K562 (cell line): ENCODE data around the gene UBN1. TPM values are rescaled to one million over a fixed set of nuclear protein-coding genes. Genes with fewer than 3 reads are reported as not detected.

Experiments used
- ATAC-seq: fragments of 200-7000 bp; cut with Tn5 transposase; 3 replicates; pipeline ENCODE4 v1.9.1; 2020; ENCODE audit warnings: moderate library complexity
- BruUV-seq: library from RNA; stranded (reverse); fragments of 400-500 nt; replicated peaks from 2 replicates; lab custom pipeline; 2021; lab: Mats Ljungman, UMichigan
- CTCF ChIA-PET: fragments of 300-600 bp; formaldehyde crosslinking; extraction: SDS; loops from one replicate; lab custom pipeline; 2021; ENCODE audit warnings: low intra/inter-chr PET ratio; lab: Yijun Ruan, JAX
- POLR2A ChIA-PET: fragments of 300-600, 350-650 bp; sonication (Branson Sonifier 250); formaldehyde crosslinking; extraction: SDS; loops from one replicate; lab custom pipeline; 2021; ENCODE audit warnings: antibody characterized with exemption, inconsistent platforms; lab: Yijun Ruan, JAX
- DNase-seq, 4 experiments: peaks; one replicate each; pipeline versions ENCODE4 v3.0.0 to v3.0.0-alpha.2; 2011 to 2018; ENCODE audit warnings: low spot score in 3 of 4, mixed read lengths in 3 of 4; ENCODE audit errors: extremely low read depth in 1 of 4
- FAIRE-seq: peaks from 2 replicates; lab custom pipeline; 2011; peaks lifted over from hg19 to GRCh38; lab: Jason Lieb, UNC
- H2AFZ ChIP-seq: 2 replicates; pipeline ENCODE4 v1.6.0; 2011; ENCODE audit warnings: low read depth, low read length, control low read depth, inconsistent platforms
- H3K27ac ChIP-seq: fragments of 200-600 bp; 3 replicates; pipeline ENCODE4 v1.8.0; 2011; ENCODE audit warnings: low read depth, mild to moderate bottlenecking, control low read depth, inconsistent platforms, low read length, moderate library complexity, mixed read lengths; ENCODE audit errors: extremely low read depth
- H3K27me3 ChIP-seq, 2 experiments: fragments of 300-600 bp in 1 of 2; 2 replicates in 1 of 2; 3 replicates in 1 of 2; pipeline versions ENCODE4 v1.6.0 to v1.8.0; 2011; ENCODE audit warnings: inconsistent platforms in 2 of 2, low read length in 2 of 2, mild to moderate bottlenecking in 1 of 2, mixed read lengths in 1 of 2, moderate library complexity in 1 of 2; ENCODE audit not compliant: control insufficient read depth in 2 of 2, insufficient read depth in 2 of 2
- H3K36me3 ChIP-seq: fragments of 300-600 bp; 3 replicates; pipeline ENCODE4 v1.8.0; 2011; ENCODE audit warnings: mild to moderate bottlenecking, low read length, inconsistent platforms; ENCODE audit not compliant: control insufficient read depth, insufficient read depth
- H3K4me1 ChIP-seq, 2 experiments: fragments of 200-600 bp in 1 of 2; replicated peaks in 1 of 2; 2 replicates in 1 of 2; 3 replicates in 1 of 2; pipeline versions ENCODE4 v1.5.1 to v1.8.0; 2011; ENCODE audit warnings: inconsistent platforms in 2 of 2, low read length in 2 of 2, mild to moderate bottlenecking in 1 of 2, mixed read lengths in 1 of 2, moderate library complexity in 1 of 2; ENCODE audit not compliant: control insufficient read depth in 2 of 2, insufficient read depth in 2 of 2
- H3K4me2 ChIP-seq: 2 replicates; pipeline ENCODE4 v1.6.1; 2011; ENCODE audit warnings: low read length, control low read depth, inconsistent platforms, mixed read lengths; ENCODE audit not compliant: insufficient read depth
- H3K4me3 ChIP-seq: fragments of 200-600 bp; sonication (generic), shearing (Covaris generic); 2 replicates; pipeline ENCODE4 v1.5.1; 2016; ENCODE audit warnings: control low read depth, inconsistent platforms
- H3K79me2 ChIP-seq: fragments of 200-600 bp; 3 replicates; pipeline ENCODE4 v1.8.0; 2011; ENCODE audit warnings: low read length, inconsistent platforms; ENCODE audit not compliant: control insufficient read depth, insufficient read depth
- H3K9ac ChIP-seq, 2 experiments: 2 replicates each; pipeline versions ENCODE4 v1.6.0 to v1.6.1; 2011; ENCODE audit warnings: low read depth in 2 of 2, low read length in 2 of 2, control low read depth in 1 of 2, inconsistent platforms in 1 of 2, mild to moderate bottlenecking in 1 of 2, mixed read lengths in 1 of 2; ENCODE audit not compliant: insufficient read depth in 1 of 2
- H3K9me1 ChIP-seq: one replicate; pipeline ENCODE4 v1.6.0; 2011; ENCODE audit warnings: inconsistent platforms, mild to moderate bottlenecking, low read length, moderate library complexity; ENCODE audit not compliant: control insufficient read depth, insufficient read depth
- H3K9me3 ChIP-seq: replicated peaks from 2 replicates; pipeline ENCODE4 v1.5.1; 2011; ENCODE audit warnings: low read depth, low read length, inconsistent platforms; ENCODE audit not compliant: control insufficient read depth, insufficient read depth
- H4K20me1 ChIP-seq: replicated peaks from 2 replicates; pipeline ENCODE4 v1.6.1; 2011; ENCODE audit warnings: low read length, inconsistent platforms, mixed read lengths; ENCODE audit not compliant: control insufficient read depth, insufficient read depth
- BDP1 ChIP-seq: IDR thresholded peaks from 3 replicates; pipeline ENCODE4 v1.6.1; 2011; ENCODE audit not compliant: insufficient read length, insufficient read depth
- CBFB ChIP-seq: sonication (generic); formaldehyde crosslinking; IDR thresholded peaks from 2 replicates; pipeline ENCODE4 v1.4.0; 2020; ENCODE audit warnings: mild to moderate bottlenecking, missing genetic modification reagents
- FOS ChIP-seq: IDR thresholded peaks from 3 replicates; pipeline ENCODE4 v1.6.1; 2011; ENCODE audit not compliant: insufficient read length; ENCODE audit errors: extremely low read depth
- KLF1 ChIP-seq: fragments of 450-650 bp; IDR thresholded peaks from 2 replicates; pipeline ENCODE4 v1.6.1; 2016; ENCODE audit warnings: missing genetic modification characterization, missing compliant biosample characterization
- MTA1 ChIP-seq: fragments of 450-650 bp; IDR thresholded peaks from 2 replicates; pipeline ENCODE4 v1.6.1; 2017; ENCODE audit warnings: borderline replicate concordance
- NCOR1 ChIP-seq: fragments of 450-650 bp; IDR thresholded peaks from 2 replicates; pipeline ENCODE4 v1.6.1; 2016; ENCODE audit warnings: mild to moderate bottlenecking, moderate library complexity
- NFIC ChIP-seq: fragments of 450-650 bp; IDR thresholded peaks from 2 replicates; pipeline ENCODE4 v1.6.1; 2017; ENCODE audit warnings: mild to moderate bottlenecking, inconsistent platforms
- NR2C2 ChIP-seq, 2 experiments: fragments of 200-800 bp in 1 of 2; sonication (Bioruptor generic) in 1 of 2; sonication (generic) in 1 of 2; formaldehyde crosslinking in 1 of 2; IDR thresholded peaks; 2 replicates each; pipeline versions ENCODE4 v1.6.1 to v1.8.0; 2016 to 2022; ENCODE audit warnings: mild to moderate bottlenecking in 1 of 2, missing compliant biosample characterization in 1 of 2, missing genetic modification characterization in 1 of 2, missing genetic modification reagents in 1 of 2
- PHB2 ChIP-seq: fragments of 450-650 bp; IDR thresholded peaks from 2 replicates; pipeline ENCODE4 v1.6.1; 2017; ENCODE audit warnings: low read depth
- SAFB ChIP-seq: fragments of 200-400 bp; formaldehyde crosslinking; IDR thresholded peaks from 2 replicates; pipeline ENCODE4 v1.6.1; 2017; ENCODE audit warnings: low read depth, low read length, borderline replicate concordance
- SIRT6 ChIP-seq: IDR thresholded peaks from one replicate; pipeline ENCODE4 v1.6.1; 2012; ENCODE audit warnings: low read depth, mild to moderate bottlenecking, control low read depth, inconsistent platforms, low read length, moderate library complexity
- SMAD2 ChIP-seq: fragments of 150-350 bp; IDR thresholded peaks from 2 replicates; pipeline ENCODE4 v1.6.1; 2014; ENCODE audit warnings: low read depth, mild to moderate bottlenecking, low read length
- STAT5B ChIP-seq: fragments of 250-450 bp; sonication (Bioruptor Pico); IDR thresholded peaks from 2 replicates; pipeline ENCODE4 v1.8.0; 2021; ENCODE audit warnings: mild to moderate bottlenecking, inconsistent platforms
- TAF7 ChIP-seq: fragments of 450-650 bp; IDR thresholded peaks from 2 replicates; pipeline ENCODE4 v1.6.1; 2016; ENCODE audit warnings: missing genetic modification characterization, missing compliant biosample characterization
- TEAD1 ChIP-seq, 2 experiments: fragments of 450-650 bp in 1 of 2; sonication (generic) in 1 of 2; formaldehyde crosslinking; IDR thresholded peaks; 2 replicates each; pipeline versions ENCODE4 v1.4.0 to v1.8.0; 2020 to 2022; ENCODE audit warnings: mild to moderate bottlenecking in 2 of 2, missing genetic modification reagents in 1 of 2
- TFAM ChIP-seq: fragments of 250-450 bp; sonication (Bioruptor Pico); conservative IDR thresholded peaks from 2 replicates; pipeline ENCODE4 v1.5.0; 2021; ENCODE audit warnings: mild to moderate bottlenecking, moderate library complexity
- ZKSCAN1 ChIP-seq: fragments of 150-350 bp; IDR thresholded peaks from 2 replicates; pipeline ENCODE4 v1.6.1; 2016; ENCODE audit warnings: low read depth, low read length
- ZKSCAN8 ChIP-seq: fragments of 200-800 bp; sonication (Bioruptor generic); IDR thresholded peaks from 2 replicates; pipeline ENCODE4 v1.6.1; 2016; ENCODE audit warnings: missing genetic modification characterization, missing compliant biosample characterization
- ZNF316 ChIP-seq: fragments of 450-650 bp; IDR thresholded peaks from 2 replicates; pipeline ENCODE4 v1.6.1; 2016
- WGBS: fragments of 100-300 bp; shearing (Covaris generic); methylation state at CpG from one replicate; pipeline ENCODE4 v1.1.6; 2016; ENCODE audit warnings: low coverage, mixed read lengths; ENCODE audit not compliant: insufficient coverage; ENCODE audit errors: missing lambda C conversion rate; 5-methylcytosine and 5-hydroxymethylcytosine counted together
- in situ Hi-C: fragments of 300-500 bp; cut with MboI; formaldehyde crosslinking; loops from 4 replicates; pipeline ENCODE4 v1.15.0; 2018; ENCODE audit warnings: inconsistent platforms, mixed read lengths
- intact Hi-C: fragments of 100-400 bp; cut with micrococcal nuclease; formaldehyde crosslinking; loops from 2 replicates; pipeline ENCODE4 v1.14.2; 2022
- polyA plus RNA-seq, 8 experiments: library from polyadenylated mRNA; depleted of rRNA in 4 of 8; stranded (reverse) in 5 of 8; unstranded in 3 of 8; fragments of >200 nt; fragmentation: Nextera tagmentation in 2 of 8; fragmentation: Illumina TruSeq in 1 of 8; extraction: Ambion mirVana in 2 of 8; extraction: Trizol in 1 of 8; gene quantifications; 2 replicates each; pipeline versions ENCODE4 v1.2.1 to v1.2.3, GENCODE V29; 2011 to 2014; ENCODE audit warnings: inconsistent platforms in 1 of 8, missing spikeins in 1 of 8
- total RNA-seq, 7 experiments: library from RNA; depleted of rRNA in 6 of 7; stranded (reverse); fragments of >200 nt in 6 of 7; fragmentation: Illumina TruSeq in 2 of 7; extraction: Trizol in 2 of 7; gene quantifications; 2 replicates each; pipeline versions ENCODE4 v1.2.1 to v1.2.3, GENCODE V29; 2011 to 2021; ENCODE audit warnings: low replicate concordance in 1 of 7
- TF ChIP-seq, protein P1 (sequence below): IDR thresholded peaks from 2 replicates; pipeline ENCODE4 v1.6.1; 2014; ENCODE audit warnings: antibody characterized with exemption

UBN1 gene
- total and polyA plus RNA-seq, 9 of the 15 experiments (the other 6 are each of a cell fraction or from before 2014, with no cell fraction given) = 1.5 to 45.7 (median 20.6) TPM

DNA sequence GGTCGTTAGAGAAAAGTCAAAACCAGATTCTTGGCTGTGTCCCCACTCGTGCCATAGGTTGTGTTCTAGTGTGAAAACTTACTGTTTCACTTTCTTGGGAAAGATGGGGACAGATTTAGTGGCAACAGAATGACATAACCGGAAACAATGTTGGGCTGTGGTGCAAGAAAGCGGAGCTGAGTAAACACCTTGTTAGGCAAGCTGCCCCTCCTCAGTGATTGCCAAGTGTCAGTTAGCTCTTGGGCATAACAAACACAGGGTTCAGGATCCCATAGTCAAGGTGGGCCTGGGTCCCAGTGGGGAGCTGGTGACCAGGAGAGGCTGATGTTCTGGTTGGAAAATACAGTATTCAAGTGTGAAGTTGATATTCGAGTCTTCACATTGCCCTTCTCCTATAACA lies 15.4 kb downstream of the UBN1 start:
- H3K9me3 ChIP-seq = no peaks in the 10 kb centered on the region
- H2AFZ ChIP-seq = no peak overlapping the region
- 80% methylated on average over 5 of the region's 5 CpGs for WGBS
- no peaks in the 10 kb centered on the region for H3K27me3 ChIP-seq
- H4K20me1 ChIP-seq = peaks cover 34% of the 10 kb centered on the region
- H3K9me1 ChIP-seq = no peaks in the 10 kb centered on the region
- H3K4me3 ChIP-seq = no peak overlapping the region
- in situ Hi-C loops = no loop called here
- H3K27ac ChIP-seq = no peak overlapping the region
- no peak for TF ChIP-seq NFIC
- no peak for TF ChIP-seq KLF1
- TF ChIP-seq TFAM (CRISPR knock-in tag) = no peak
- no peak for TF ChIP-seq TAF7 (tag)
- TF ChIP-seq TEAD1 (CRISPR knock-in tag; IDR thresholded peaks at IDR 0.05) = no peak
- TF ChIP-seq STAT5B (CRISPR knock-in tag) = no peak
- no peak for TF ChIP-seq BDP1
- TF ChIP-seq CBFB = no peak
- TF ChIP-seq, protein P1, sequence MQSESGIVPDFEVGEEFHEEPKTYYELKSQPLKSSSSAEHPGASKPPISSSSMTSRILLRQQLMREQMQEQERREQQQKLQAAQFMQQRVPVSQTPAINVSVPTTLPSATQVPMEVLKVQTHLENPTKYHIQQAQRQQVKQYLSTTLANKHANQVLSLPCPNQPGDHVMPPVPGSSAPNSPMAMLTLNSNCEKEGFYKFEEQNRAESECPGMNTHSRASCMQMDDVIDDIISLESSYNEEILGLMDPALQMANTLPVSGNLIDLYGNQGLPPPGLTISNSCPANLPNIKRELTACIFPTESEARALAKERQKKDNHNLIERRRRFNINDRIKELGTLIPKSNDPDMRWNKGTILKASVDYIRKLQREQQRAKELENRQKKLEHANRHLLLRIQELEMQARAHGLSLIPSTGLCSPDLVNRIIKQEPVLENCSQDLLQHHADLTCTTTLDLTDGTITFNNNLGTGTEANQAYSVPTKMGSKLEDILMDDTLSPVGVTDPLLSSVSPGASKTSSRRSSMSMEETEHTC = no peak
- no peak for TF ChIP-seq SMAD2
- no peak for TF ChIP-seq ZKSCAN8
- no peak for TF ChIP-seq SIRT6
- no peak for TF ChIP-seq FOS
- no peak for TF ChIP-seq ZKSCAN1
- TF ChIP-seq NR2C2 (CRISPR knock-in tag; IDR thresholded peaks at IDR 0.05) = no peak
- no peak for TF ChIP-seq NR2C2 (tag; IDR thresholded peaks at IDR 0.05)
- TF ChIP-seq SAFB = no peak
- TF ChIP-seq MTA1 = no peak
- no peak for TF ChIP-seq ZNF316
- no peak for TF ChIP-seq NCOR1
- no peak for TF ChIP-seq PHB2
- TF ChIP-seq, all 486 proteins: peak for 0
- Histone ChIP-seq H3K4me1 (no peaks in the 10 kb centered on the region), H3K79me2 (peaks cover 52% of the 10 kb centered on the region), H3K4me2 (no peak overlapping the region), H3K9ac (no peak overlapping the region), H3K36me3 (peaks cover 84% of the 10 kb centered on the region)
- FAIRE-seq = no peak
- ATAC-seq = no peak
- BruUV-seq = no TSS peak
- intact Hi-C loops = no loop called here
- CTCF ChIA-PET = no interaction called here
- POLR2A ChIA-PET = interaction anchor here (1.4 to 3.2 kb wide), 2 partner anchors 12 to 18 kb away, joined by 3 to 20 read pairs; no protein-coding TSS in a partner anchor
- no peak for DNase-seq
